Choroid plexus epithelial cell (primary cell): ENCODE results near the gene CACNA2D3.
A peak's percentile ranks its signal among the peaks of the same experiment; 100 is the strongest.

ENCODE experiments used
- DNase-seq: peaks from one replicate; pipeline ENCODE4 v3.0.0-alpha.2; 2010; ENCODE audit warnings: low read depth
- H3K4me3 ChIP-seq: 2 replicates; pipeline ENCODE4 v1.5.1; 2011; ENCODE audit warnings: low read depth, mild to moderate bottlenecking, control low read depth, low read length, moderate library complexity
- CTCF ChIP-seq: conservative IDR thresholded peaks from 2 replicates; pipeline ENCODE4 v1.5.1; 2011; ENCODE audit warnings: low read depth, mild to moderate bottlenecking, control low read depth, inconsistent platforms, low read length, moderate library complexity

Gene CACNA2D3

GRCh38 chr3:54917862-54918261 lies 795.5 kb downstream of the CACNA2D3 start:
- DNase-seq, result no peak
- no peak overlapping the region for H3K4me3 ChIP-seq
- no peak for TF ChIP-seq CTCF

DNA sequence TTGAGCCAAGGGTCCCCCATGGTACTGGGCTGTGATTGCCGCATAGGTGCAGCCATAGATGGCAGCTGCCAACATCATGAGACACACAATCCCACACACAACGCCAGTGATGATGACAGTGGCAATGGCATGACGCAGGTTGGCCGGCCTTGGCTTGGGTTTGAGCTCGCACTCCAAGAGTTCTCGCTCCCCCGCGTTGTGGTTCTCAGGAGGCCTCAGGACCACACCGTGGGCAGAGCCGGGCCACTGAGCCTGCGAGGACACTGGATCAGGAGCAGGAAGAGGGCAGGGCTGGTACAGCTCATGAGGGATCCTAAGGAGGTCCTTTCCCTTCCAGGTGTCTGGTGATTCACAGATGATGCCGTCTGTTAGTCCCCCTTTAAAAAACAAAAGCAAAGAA lies 796.2 kb downstream of the CACNA2D3 start:
- no peak for DNase-seq
- no peak overlapping the region for H3K4me3 ChIP-seq
- TF ChIP-seq CTCF, result no peak

GRCh38 chr3:54928046-54928770 lies 805.9 kb downstream of the CACNA2D3 start, which contains the start of gene LRTM1:
LRTM1 (minus strand) TSS chr3:54928059; CDS start chr3:54927911, 148 bp downstream.
- no peak for TF ChIP-seq CTCF
- DNase-seq, result no peak
- no peak within 1 kb of the TSS for H3K4me3 ChIP-seq

- H3K4me3 ChIP-seq, result no peak overlapping the region
- DNase-seq, result no peak
- TF ChIP-seq CTCF, result no peak
Measured at GRCh38 chr3:54931182-54931581, 808.8 kb downstream of the CACNA2D3 start.

DNA sequence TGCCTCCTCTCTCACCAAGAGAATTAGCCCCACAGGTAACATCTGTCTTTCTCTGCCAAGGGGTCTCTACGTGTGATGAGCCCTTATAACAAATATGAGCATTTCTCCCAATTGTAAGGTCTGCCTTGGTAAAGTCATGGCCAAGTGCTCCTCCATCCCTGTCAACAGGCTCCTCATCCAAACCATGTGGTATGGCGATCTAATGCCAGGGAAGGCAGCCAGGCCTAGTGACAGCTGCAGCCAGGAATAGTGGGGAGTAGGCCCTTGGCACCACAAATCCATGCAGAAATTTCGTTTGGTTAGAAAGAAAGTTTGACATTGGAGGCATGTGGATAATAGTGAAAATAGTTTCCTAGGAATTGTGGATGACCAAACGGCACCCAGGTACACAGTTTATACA lies 810.3 kb downstream of the CACNA2D3 start:
- no peak for TF ChIP-seq CTCF

DNA sequence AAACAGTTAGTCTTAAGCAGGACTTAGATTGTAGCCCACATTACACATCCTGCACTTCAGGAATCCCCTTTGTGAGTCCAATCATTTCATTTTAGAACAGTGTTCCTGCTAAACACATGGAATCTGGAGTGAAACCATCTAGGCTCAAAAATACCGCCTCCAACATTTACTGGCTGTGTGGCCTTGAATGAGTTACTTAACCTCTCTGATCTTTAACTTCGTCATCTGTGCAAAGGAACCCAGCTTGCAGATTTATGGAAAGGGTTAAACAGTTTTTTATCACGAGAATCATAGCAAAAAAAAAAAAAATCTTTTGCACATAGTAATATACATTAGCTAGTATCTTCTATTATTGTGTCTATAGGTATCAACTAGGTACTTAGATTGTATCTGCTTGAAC lies 813.5 kb downstream of the CACNA2D3 start:
- no peak for DNase-seq
- no peak for TF ChIP-seq CTCF
- no peak overlapping the region for H3K4me3 ChIP-seq

More for the DNA sequence above, 810.3 kb downstream of the CACNA2D3 start:
- no peak overlapping the region for H3K4me3 ChIP-seq
- no peak for DNase-seq

DNA sequence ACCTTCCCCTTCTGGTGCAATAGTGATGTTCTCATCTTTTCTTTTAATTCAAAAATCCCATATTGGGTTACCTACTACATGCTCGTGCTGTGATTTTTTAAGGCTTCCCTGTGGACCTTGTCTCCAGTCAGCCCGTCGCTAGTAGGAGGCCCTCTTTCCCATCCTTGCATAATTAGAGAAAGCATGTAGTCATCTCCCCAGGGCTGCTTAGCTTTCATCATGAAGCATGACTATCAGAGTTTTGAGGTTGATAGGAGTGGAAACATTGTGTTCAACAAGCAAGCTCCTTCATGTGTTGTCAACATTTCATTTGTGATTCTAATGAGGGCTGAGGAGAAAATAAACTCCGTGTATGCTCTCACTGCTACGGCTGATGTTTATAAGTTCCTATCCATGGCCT lies 814.2 kb downstream of the CACNA2D3 start:
- no peak for TF ChIP-seq CTCF
- no peak overlapping the region for H3K4me3 ChIP-seq
- DNase-seq, result peak; percentile 36
